ENCODE results near the gene MPP7. TPM values are rescaled to one million over a fixed set of nuclear protein-coding genes. Genes with fewer than 3 reads are reported as not detected.

Gene MPP7
- total RNA-seq, 1 donor, result 0.43 TPM

DNA sequence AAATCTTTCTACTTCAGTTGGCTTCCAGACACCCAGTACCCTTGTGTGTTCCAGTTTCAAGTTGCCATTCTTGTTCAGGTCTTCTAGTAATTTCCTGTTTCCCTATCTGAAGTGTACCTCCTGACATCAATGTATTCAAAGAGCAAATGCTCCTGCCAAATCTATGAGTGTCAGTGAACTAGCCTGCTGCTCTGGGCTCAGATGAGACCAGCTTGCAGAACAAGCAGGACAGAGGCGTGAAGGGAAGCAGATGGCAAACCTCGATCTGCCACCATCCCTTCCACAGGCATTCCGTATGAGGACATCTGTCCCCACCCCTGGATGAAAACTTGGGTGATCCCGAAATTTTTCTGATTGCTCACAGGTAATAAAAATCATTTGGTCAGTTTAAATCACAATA, 4.4 kb upstream of the MPP7 start:
- TF ChIP-seq, protein P1, sequence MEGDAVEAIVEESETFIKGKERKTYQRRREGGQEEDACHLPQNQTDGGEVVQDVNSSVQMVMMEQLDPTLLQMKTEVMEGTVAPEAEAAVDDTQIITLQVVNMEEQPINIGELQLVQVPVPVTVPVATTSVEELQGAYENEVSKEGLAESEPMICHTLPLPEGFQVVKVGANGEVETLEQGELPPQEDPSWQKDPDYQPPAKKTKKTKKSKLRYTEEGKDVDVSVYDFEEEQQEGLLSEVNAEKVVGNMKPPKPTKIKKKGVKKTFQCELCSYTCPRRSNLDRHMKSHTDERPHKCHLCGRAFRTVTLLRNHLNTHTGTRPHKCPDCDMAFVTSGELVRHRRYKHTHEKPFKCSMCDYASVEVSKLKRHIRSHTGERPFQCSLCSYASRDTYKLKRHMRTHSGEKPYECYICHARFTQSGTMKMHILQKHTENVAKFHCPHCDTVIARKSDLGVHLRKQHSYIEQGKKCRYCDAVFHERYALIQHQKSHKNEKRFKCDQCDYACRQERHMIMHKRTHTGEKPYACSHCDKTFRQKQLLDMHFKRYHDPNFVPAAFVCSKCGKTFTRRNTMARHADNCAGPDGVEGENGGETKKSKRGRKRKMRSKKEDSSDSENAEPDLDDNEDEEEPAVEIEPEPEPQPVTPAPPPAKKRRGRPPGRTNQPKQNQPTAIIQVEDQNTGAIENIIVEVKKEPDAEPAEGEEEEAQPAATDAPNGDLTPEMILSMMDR (IDR thresholded peaks at IDR 0.05; ENCODE audit: insufficient read depth, low read depth, low read length), result no peak
- no peak overlapping the region for H3K4me3 ChIP-seq (ENCODE audit: low read depth, low read length)
- no peak for DNase-seq (ENCODE audit: low read depth)

DNA sequence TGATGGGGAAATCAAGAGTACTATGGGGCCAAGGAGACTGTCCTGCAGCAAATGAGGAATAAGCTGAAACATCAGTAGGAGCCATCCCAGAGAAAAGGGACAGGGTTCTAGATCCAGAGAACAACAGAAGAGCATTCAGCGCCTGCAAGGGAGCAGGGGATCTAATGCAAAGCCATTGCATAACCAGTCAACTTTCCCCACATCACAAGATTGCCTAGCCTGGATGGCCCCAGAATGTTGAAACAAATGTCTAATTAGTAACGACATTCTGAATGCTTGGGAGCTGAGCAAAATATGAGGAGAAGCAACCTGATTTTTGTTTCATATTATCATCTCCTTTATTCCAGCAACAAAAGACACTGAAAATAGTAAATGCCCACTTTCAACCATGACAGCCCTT, 2.7 kb upstream of the MPP7 start:
- no peak overlapping the region for H3K4me3 ChIP-seq (ENCODE audit: low read depth, low read length)
- no peak for DNase-seq (ENCODE audit: low read depth)
- TF ChIP-seq, protein P1 (IDR thresholded peaks at IDR 0.05; ENCODE audit: insufficient read depth, low read depth, low read length), result no peak

DNA sequence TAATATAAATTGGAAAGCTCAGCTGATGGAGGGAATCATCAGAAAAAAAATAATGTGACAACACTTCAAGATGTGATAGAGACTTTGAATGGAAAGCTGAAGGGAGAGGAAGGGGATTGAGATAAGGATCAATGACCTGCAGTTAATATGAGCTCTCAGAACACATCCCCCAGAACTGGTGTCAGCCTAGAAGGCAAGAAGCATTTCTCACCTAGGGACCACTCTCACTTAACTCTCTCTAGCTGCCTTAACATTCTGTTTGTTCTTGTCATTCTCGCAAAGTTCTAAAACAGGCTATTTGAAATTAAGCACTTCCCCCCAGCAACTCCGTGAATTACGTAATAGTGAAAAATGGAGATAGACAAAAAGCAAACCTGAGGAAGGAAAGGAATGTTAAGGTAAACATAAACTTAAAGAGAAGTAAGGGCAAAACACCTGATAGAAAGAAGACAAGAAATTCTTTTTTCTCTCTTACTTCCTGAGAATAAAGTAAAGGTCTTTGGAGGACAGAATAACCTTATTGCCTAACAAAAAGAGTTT, 1.2 kb upstream of the MPP7 start:
- TF ChIP-seq, protein P1 (IDR thresholded peaks at IDR 0.05; ENCODE audit: insufficient read depth, low read depth, low read length), result no peak
- DNase-seq (ENCODE audit: low read depth), result no peak
- no peak overlapping the region for H3K4me3 ChIP-seq (ENCODE audit: low read depth, low read length)

DNA sequence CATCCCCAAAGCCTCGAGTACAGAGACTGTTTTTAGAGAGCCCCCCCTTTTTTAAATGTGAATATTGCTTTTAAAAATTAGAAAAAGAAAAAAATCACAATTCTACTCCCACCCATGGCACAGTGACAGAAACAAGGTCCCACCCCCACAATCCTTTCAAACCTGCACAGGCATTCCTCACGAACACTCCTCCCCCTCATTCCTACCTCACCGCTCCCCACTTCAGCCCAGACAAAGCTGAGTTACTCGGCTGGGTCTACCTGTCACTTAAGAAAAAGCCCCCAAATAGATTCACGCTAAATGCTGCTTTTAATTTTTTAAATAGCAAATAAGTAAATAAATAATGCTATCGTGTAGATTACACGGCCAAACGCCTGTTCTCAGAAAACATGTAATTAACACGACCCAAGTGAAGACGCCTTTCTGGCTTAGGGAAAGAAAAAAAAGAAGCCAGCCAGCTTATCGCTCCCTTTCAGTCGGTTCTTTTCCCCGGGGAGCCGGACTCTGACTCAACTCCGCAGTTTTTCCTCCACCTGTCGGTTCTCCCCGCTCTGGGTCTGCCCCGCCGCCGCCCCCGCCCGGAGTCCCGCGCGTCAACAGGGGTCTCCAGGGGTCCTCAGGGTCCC, 739 bp downstream of the MPP7 start:
- peak overlapping the region; percentile 69 for H3K4me3 ChIP-seq (ENCODE audit: low read depth, low read length)
- TF ChIP-seq, protein P1 (IDR thresholded peaks at IDR 0.05; ENCODE audit: insufficient read depth, low read depth, low read length), result no peak
- DNase-seq (ENCODE audit: low read depth), result peak; percentile 3

DNA sequence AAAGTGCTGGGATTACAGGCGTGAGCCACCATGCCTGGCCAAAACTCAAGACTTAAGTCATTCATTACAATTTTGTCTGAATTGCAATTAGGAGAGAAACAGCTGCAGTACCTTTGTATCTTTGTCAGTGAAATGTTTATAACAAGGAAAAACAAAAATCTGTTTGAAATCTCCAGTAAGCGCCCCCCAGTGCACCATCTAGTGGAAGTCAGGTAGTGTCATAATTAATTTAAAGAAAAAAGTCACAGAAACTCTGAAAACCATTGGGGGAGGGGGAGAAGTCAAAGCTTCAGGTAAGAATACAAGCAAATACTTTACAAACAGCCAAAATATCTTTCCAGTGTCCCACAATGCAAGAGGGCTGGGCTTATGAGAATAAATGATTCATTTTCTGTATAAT, 2.8 kb downstream of the MPP7 start:
- no peak overlapping the region for H3K4me3 ChIP-seq (ENCODE audit: low read depth, low read length)
- no peak for DNase-seq (ENCODE audit: low read depth)
- TF ChIP-seq, protein P1 (IDR thresholded peaks at IDR 0.05; ENCODE audit: insufficient read depth, low read depth, low read length), result no peak

DNA sequence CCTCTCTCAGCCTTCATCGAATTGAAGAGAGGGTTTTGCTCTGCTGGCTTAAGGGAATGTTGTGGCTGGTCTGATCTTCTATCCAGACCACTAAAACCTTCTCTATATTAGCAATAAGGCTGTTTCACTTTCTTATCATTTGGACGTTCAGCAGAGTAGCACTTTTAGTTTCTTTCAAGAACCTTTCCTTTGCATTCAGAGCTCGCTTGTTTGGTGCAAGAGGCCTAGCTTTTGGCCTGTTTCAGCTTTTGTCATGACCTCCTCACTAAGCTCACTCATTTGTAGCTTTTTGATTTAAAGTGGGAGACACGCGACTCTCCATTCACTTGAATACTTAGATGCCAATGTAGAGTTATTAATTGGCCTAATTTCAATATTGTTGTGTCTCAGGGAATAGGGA, 3.9 kb downstream of the MPP7 start:
- TF ChIP-seq, protein P1 (IDR thresholded peaks at IDR 0.05; ENCODE audit: insufficient read depth, low read depth, low read length), result no peak
- H3K4me3 ChIP-seq (ENCODE audit: low read depth, low read length), result no peak overlapping the region
- no peak for DNase-seq (ENCODE audit: low read depth)

DNA sequence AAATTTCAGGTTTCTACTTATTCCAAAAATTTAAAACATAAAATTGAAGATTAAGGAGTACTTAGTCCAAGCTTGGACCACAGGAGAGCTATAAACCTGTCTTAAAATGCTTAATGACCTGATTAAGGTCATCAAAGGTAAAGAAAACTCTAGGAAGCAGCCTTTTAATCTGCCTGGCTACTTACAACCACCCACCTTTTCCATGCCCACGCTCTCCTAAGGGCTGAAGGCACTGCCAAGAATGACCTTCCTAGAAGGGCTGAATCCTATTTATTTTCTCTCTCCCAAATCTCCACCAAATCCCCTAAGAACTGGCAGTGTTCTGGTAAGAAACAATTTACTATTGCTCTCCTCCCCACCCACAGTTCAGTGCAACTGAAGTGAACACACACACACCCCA, 6.8 kb downstream of the MPP7 start:
- TF ChIP-seq, protein P1 (IDR thresholded peaks at IDR 0.05; ENCODE audit: insufficient read depth, low read depth, low read length), result no peak
- no peak for DNase-seq (ENCODE audit: low read depth)
- H3K4me3 ChIP-seq (ENCODE audit: low read depth, low read length), result no peak overlapping the region
